Spleen (tissue), 11 donors: ENCODE measurements around the gene STAT2. TPM values are rescaled to one million over a fixed set of nuclear protein-coding genes. Genes with fewer than 3 reads are reported as not detected.

ENCODE experiments used
- DNase-seq: peaks from one replicate; pipeline ENCODE4 v3.0.0-alpha.2; 2020
- H3K27ac ChIP-seq, 8 donors: fragments of 200-600 bp; sonication (generic) in 7 of 8; 1 replicate in 4 of 8; 2 replicates in 4 of 8; pipeline versions ENCODE4 v1.5.0 to v1.8.0; 2016 to 2021; ENCODE audit warnings: inconsistent platforms in 4 of 8, mild to moderate bottlenecking in 4 of 8, moderate library complexity in 1 of 8
- H3K27me3 ChIP-seq, 7 donors: fragments of 200-600 bp; sonication (generic) in 6 of 7; replicated peaks in 1 of 7; 1 replicate in 4 of 7; 2 replicates in 3 of 7; pipeline versions ENCODE4 v1.5.0 to v1.8.0; 2016 to 2021; ENCODE audit warnings: inconsistent platforms in 3 of 7, mild to moderate bottlenecking in 1 of 7
- H3K36me3 ChIP-seq, 6 donors: fragments of 200-600 bp; sonication (generic) in 5 of 6; 1 replicate in 4 of 6; 2 replicates in 2 of 6; pipeline versions ENCODE4 v1.5.0 to v1.8.0; 2016 to 2021; ENCODE audit warnings: inconsistent platforms in 2 of 6
- H3K4me1 ChIP-seq, 6 donors: fragments of 200-600 bp; sonication (generic) in 5 of 6; 1 replicate in 3 of 6; 2 replicates in 3 of 6; pipeline versions ENCODE4 v1.5.0 to v1.8.0; 2016 to 2021; ENCODE audit warnings: inconsistent platforms in 3 of 6
- H3K4me3 ChIP-seq, 8 donors: fragments of 200-600 bp; sonication (generic) in 7 of 8; 1 replicate in 4 of 8; 2 replicates in 4 of 8; pipeline versions ENCODE4 v1.5.0 to v1.8.0; 2016 to 2021; ENCODE audit warnings: inconsistent platforms in 4 of 8, mild to moderate bottlenecking in 4 of 8, moderate library complexity in 2 of 8
- H3K9me3 ChIP-seq, 8 donors: fragments of 200-600 bp; sonication (generic) in 7 of 8; 1 replicate in 4 of 8; 2 replicates in 4 of 8; pipeline versions ENCODE4 v1.5.0 to v1.8.0; 2016 to 2021; ENCODE audit warnings: inconsistent platforms in 4 of 8
- POLR2A ChIP-seq, 3 donors: fragments of 450-650 bp; IDR thresholded peaks; one replicate each; pipeline ENCODE4 v1.5.1; 2017; ENCODE audit warnings: antibody characterized with exemption in 3 of 3, mild to moderate bottlenecking in 1 of 3
- POLR2AphosphoS5 ChIP-seq, 3 donors: sonication (generic); formaldehyde crosslinking; IDR thresholded peaks; one replicate each; pipeline ENCODE4 v1.5.1; 2017; ENCODE audit warnings: antibody characterized with exemption in 3 of 3
- WGBS, 5 donors: extraction: QIAGEN DNeasy Blood & Tissue Kit in 3 of 5; methylation state at CpG; one replicate each; pipeline versions ENCODE4 v1.1.5 to v1.1.7; 2013 to 2018; 5-methylcytosine and 5-hydroxymethylcytosine counted together
- intact Hi-C: fragments of 100-400 bp; cut with DNase I; formaldehyde crosslinking; loops from one replicate; pipeline ENCODE4 v1.15.0; 2023; ENCODE audit warnings: low total_unique reads
- polyA plus RNA-seq, 3 donors: library from polyadenylated mRNA; stranded (reverse); fragments of 200-250 nt; gene quantifications; one replicate each; pipeline ENCODE4 v1.2.1, GENCODE V29; 2013
- total RNA-seq, 7 donors: library from RNA; depleted of rRNA in 3 of 7; stranded (reverse); fragments of >200 nt in 3 of 7; fragmentation: NEBNext Ultra II Directional in 4 of 7; extraction: Animal tissue kit (Norgen Biotek cat#: 25700) in 4 of 7; gene quantifications; one replicate each; pipeline versions ENCODE4 v1.1.0 to v1.2.1, GENCODE V29; 2016 to 2021
- TF ChIP-seq, protein P1 (sequence below), 11 experiments: fragments of 200-600 bp in 7 of 11; fragments of 450-650 bp in 4 of 11; sonication (generic) in 4 of 11; IDR thresholded peaks in 8 of 11; conservative IDR thresholded peaks in 3 of 11; 1 replicate in 7 of 11; 2 replicates in 4 of 11; pipeline versions ENCODE4 v1.4.0 to v1.8.0; 2016 to 2021; ENCODE audit warnings: antibody characterized with exemption in 11 of 11, inconsistent platforms in 4 of 11, mild to moderate bottlenecking in 1 of 11
- donor health status: healthy with polysubstance abuse.
- donor health status: DM: no; HTN: no; CAD: no; lungs with moderate emphysema.
- donor health status: DM: no; HTN: no; CAD: no.
- donor health status: Bipolar disorder and iron deficiency.
- donor health status: healthy.
- donor health status: DM: no; HTN: no; CAD: no.
- donor health status: DM: yes; HTN: yes; CAD: no.

Gene STAT2
- total and polyA plus RNA-seq, 10 donors = 41.5 to 262 (median 230) TPM

DNA sequence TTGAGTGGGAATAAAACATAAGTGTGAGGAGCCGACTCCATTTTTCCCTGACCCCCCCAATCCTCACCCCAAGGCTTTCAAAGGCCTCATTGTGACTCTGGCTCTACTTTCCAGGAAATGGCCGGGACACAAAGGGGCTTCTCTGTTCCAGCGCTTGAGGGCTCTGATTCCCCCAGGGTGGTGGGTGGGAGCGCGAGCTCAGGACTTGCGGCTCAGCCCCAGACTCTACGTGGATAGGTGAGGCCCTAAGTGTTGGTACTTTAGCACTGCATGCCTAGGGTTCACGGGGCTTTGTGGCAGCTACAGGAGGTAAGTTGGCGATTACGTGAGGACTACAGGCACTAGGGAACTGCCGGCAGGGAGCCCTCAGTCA, 44.7 kb downstream of the STAT2 start:
- no peak for DNase-seq
- 1 to 8% (median 1%) methylated on average over 6 to 11 of the region's 11 CpGs for WGBS, 5 donors
- H3K27ac ChIP-seq = peak overlapping the region; percentile 91 to 97 (median 95)
- peaks cover 6 to 30% (median 21%) of the 10 kb centered on the region in 6 donors for H3K4me1 ChIP-seq
- H3K4me3 ChIP-seq = peak overlapping the region; percentile 68 to 99 (median 78)
- intact Hi-C loops = no loop called here
- TF ChIP-seq POLR2A (IDR thresholded peaks at IDR 0.05) (no peak), POLR2AphosphoS5 (IDR thresholded peaks at IDR 0.05) (no peak)
- TF ChIP-seq, protein P1, sequence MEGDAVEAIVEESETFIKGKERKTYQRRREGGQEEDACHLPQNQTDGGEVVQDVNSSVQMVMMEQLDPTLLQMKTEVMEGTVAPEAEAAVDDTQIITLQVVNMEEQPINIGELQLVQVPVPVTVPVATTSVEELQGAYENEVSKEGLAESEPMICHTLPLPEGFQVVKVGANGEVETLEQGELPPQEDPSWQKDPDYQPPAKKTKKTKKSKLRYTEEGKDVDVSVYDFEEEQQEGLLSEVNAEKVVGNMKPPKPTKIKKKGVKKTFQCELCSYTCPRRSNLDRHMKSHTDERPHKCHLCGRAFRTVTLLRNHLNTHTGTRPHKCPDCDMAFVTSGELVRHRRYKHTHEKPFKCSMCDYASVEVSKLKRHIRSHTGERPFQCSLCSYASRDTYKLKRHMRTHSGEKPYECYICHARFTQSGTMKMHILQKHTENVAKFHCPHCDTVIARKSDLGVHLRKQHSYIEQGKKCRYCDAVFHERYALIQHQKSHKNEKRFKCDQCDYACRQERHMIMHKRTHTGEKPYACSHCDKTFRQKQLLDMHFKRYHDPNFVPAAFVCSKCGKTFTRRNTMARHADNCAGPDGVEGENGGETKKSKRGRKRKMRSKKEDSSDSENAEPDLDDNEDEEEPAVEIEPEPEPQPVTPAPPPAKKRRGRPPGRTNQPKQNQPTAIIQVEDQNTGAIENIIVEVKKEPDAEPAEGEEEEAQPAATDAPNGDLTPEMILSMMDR (IDR thresholded peaks at IDR 0.05 in 8 of 11, conservative IDR thresholded peaks at IDR 0.05 in 3 of 11) = no peak
- H3K36me3 ChIP-seq = peaks cover 0 to 71% (median 28%) of the 10 kb centered on the region in 6 donors
- H3K27me3 ChIP-seq = no peaks in the 10 kb centered on the region
- no peaks in the 10 kb centered on the region for H3K9me3 ChIP-seq

DNA sequence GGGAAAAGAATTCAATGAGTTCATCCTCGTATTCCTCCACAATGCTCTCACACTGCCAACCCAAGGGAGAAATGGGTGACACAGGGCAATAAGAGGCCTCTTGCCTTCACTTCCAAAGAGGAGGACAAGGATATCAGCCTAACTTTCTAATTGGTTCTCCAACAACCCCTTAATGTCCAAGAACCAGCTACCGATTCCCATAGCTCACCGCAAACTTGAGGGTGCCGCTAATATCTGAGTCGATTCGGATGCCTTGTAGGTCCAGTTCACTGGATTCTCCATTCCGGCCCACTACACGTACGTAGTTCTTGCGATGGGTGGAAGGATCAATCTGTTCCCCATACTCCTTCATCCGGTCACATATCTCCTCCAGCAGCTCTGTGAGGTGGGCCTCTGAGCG, 48.9 kb downstream of the STAT2 start:
- TF ChIP-seq, protein P1 (IDR thresholded peaks at IDR 0.05 in 8 of 11, conservative IDR thresholded peaks at IDR 0.05 in 3 of 11) = no peak
- no peak for TF ChIP-seq POLR2A (IDR thresholded peaks at IDR 0.05)
- TF ChIP-seq POLR2AphosphoS5 (IDR thresholded peaks at IDR 0.05) = no peak
- Histone ChIP-seq H3K27me3 (no peaks in the 10 kb centered on the region), H3K4me3 (no peak overlapping the region), H3K36me3 (peaks cover 0 to 89% (median 33%) of the 10 kb centered on the region in 6 donors), H3K27ac (no peak overlapping the region), H3K4me1 (peaks cover 3 to 18% (median 13%) of the 10 kb centered on the region in 6 donors), H3K9me3 (no peaks in the 10 kb centered on the region)
- no peak for DNase-seq
- intact Hi-C loops = no loop called here
- WGBS, 5 donors = 94 to 96% (median 95%) methylated on average over 12 of the region's 12 CpGs

DNA sequence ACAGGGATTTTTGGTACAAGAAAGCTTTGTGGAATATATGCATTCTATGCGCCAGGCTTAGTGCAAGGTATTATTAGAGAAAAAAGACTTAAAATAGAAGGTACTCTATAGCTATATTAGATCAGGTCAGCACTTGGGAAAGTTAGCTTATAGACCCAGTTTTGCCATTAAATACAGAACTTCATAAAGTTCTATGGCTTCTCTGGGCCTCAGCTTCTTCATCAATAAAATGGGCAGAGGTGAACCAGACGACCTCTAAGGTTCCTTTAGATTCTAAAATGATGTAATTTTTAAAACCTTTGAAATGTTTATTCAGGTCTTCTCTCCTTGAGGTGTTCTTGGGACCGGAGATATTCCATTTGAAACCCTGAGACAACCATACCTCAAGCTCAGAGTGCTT, 51.2 kb downstream of the STAT2 start:
- Histone ChIP-seq H3K4me3 (no peak overlapping the region), H3K36me3 (peaks cover 0 to 100% (median 34%) of the 10 kb centered on the region in 6 donors), H3K9me3 (no peaks in the 10 kb centered on the region), H3K4me1 (peaks cover 0 to 1% (median 0%) of the 10 kb centered on the region in 6 donors), H3K27me3 (no peaks in the 10 kb centered on the region), H3K27ac (no peak overlapping the region)
- WGBS, 5 donors = 86 to 92% (median 90%) methylated on average over 3 of the region's 3 CpGs
- TF ChIP-seq POLR2AphosphoS5 (IDR thresholded peaks at IDR 0.05) (no peak), POLR2A (IDR thresholded peaks at IDR 0.05) (no peak)
- TF ChIP-seq, protein P1 (IDR thresholded peaks at IDR 0.05 in 8 of 11, conservative IDR thresholded peaks at IDR 0.05 in 3 of 11) = no peak
- intact Hi-C loops = no loop called here
- no peak for DNase-seq

DNA sequence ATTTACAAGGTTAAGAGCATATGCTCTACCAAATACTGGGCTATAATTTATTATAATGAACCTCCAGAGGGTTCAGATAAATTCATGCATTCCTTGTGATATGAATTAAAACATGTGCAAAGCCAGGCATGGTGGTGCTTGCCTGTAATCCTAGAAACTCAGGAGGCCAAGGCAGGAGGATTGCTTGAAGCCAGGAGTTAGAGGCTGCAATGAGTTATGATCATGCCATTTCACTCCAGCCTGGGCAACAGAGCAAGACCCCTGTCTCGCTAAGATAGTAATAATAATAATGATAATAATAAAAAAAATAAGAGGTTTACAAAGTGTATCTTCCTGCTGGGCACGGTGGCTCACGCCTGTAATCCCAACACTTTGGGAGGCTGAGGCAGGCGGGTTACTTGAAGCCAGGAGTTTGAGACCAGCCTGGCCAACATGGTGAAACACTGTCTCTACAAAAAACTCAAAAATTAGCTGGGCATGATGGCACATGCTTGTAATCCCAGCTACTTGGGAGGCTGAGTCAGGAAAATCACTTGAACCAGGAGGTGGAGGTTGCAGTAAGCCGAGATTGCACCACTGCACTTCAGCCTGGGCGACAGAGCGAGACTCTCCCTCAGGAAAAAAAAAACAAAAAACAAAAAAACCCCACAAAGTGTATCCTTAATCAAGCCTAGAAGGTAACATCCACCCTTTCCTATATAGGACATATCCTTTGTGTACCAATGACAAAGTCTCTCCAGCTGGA, 52.5 kb downstream of the STAT2 start:
- H3K36me3 ChIP-seq = peaks cover 0 to 89% (median 34%) of the 10 kb centered on the region in 6 donors
- 92 to 97% (median 94%) methylated on average over 7 of the region's 7 CpGs for WGBS, 5 donors
- no peak for TF ChIP-seq POLR2A (IDR thresholded peaks at IDR 0.05)
- TF ChIP-seq POLR2AphosphoS5 (IDR thresholded peaks at IDR 0.05) = no peak
- TF ChIP-seq, protein P1 (IDR thresholded peaks at IDR 0.05 in 8 of 11, conservative IDR thresholded peaks at IDR 0.05 in 3 of 11) = no peak
- intact Hi-C loops = no loop called here
- no peaks in the 10 kb centered on the region for H3K9me3 ChIP-seq
- peaks cover 0 to 8% (median 7%) of the 10 kb centered on the region in 6 donors for H3K4me1 ChIP-seq
- no peak for DNase-seq
- H3K27me3 ChIP-seq = no peaks in the 10 kb centered on the region
- H3K4me3 ChIP-seq = no peak overlapping the region
- no peak overlapping the region for H3K27ac ChIP-seq
